CD4-positive, alpha-beta T cell treated with Interleukin-6 at 100 ng/mL for 8 hours (primary cell): ENCODE data around the gene ZCCHC24.

Experiments
- DNase-seq: peaks from one replicate; pipeline ENCODE4 v3.0.0-alpha.2; 2020; ENCODE audit warnings: mixed read lengths, low spot score

Gene ZCCHC24

DNA sequence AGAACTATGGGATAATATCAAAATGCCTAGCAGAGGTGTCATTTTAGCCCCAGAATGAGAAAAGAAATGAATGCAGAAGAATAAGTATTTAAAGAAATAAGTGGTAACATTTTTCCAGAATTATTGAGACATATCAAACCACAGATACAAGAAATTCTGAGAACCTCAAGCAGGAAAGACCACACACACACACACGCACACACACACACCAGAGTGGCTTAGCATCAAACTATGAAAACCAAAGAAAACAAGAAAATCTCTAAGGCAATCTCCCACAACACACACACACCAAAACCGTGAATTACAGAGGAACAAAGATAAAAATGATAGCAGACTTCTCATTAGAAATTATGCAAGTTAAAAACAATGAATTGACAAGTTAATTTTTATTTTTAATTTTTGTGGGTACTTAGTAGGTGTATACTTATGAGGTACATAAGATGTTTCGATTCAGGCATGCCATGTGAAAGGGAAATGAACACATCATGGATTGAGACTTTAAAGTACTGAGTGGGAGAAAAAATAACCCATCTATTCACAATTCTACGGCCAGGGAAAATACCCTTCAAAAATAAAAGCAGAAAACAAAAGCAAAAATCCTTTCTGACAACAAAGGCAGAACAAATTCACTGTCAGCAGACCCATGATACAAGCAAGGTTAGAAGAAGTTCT is 83.6 kb downstream of the ZCCHC24 start:
- no peak for DNase-seq

DNA sequence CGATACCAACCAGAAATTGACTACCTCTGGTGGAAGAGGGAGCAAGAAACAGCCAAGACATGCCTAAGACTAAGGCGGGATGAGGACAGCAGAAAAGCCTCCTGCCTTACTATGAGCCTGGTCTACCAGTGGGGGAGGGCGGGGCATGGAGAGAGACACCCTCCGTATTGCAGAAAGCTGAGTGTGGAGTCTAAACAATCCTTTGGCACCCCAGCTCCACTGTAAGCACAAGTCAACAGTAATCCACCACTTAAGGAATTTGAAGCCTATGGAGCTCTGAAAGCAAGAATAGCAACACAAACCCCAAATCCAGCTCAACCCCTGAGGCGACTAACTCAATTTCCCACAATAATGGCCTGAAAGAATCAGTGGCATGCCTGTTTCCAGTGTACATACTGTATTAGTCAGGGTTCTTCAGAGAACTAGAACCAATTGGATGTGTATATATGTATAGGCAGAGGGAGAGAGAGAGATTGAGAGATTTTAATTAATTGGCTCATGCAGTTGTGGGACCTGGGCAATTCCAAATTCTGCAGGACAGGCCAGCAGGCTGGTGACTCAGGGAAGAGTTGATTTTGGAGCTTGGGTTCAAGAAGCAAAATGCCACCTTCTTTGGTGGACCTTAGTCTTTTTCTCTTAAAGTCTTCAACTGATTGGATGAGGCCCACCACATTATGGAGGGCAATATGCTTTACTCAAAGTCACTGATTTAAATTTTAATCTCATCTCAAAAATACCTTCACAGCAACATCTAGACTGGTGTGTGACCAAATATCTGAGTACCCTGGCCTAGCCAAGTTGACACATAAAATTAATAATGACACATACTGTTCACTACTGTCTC is 84.7 kb downstream of the ZCCHC24 start:
- no peak for DNase-seq

DNA sequence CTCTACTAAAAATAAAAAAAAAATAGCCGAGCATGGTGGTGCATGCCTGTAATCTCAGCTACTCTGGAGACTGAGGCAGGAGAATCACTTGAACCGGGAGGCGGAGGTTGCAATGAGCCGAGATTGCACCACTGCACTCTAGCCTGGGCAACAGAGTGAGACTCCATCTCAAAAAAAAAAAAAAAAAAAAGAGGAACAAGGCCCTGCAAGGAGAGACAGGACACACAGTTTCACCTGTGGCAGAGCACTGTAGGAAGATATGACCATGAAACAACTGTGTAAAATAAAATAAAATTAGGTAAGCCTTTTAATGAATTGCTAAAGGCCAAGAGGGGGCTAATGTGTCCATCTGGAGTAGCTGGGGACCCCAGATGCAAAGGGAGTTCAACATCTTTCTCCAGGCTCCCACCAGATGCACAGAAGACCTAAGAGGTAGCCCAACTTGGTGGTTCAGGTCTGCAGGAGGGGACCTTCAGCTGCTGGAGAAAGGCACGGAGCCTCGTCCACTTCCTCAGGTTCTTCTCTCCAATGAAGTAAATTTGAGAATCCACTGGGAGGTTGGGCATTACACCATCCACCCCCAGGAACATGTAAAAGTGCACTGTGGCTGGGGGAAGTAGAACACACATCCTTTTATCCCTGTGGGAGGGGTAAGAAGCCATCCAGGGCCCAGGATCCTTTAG is 85.5 kb downstream of the ZCCHC24 start:
- DNase-seq: no peak

DNA sequence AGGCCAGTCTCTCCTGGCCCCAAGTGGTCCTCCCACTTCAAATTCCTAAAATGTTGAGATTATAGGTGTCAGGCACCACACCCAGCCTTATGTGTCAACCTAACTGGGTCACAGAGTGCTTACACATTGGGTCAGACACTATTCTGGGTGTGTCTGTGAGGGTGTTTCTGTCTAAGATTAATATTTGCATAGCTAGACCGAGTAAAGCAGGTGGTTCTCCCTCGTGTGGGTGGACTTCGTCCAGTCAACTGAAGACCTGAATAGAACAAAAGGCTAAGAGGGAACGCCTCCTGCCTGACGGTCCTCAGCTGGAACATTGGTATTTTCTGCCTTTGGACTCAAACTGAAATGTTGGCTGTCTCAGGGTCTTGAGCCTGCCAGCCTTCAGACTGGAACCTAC is 86.6 kb downstream of the ZCCHC24 start:
- no peak for DNase-seq

DNA sequence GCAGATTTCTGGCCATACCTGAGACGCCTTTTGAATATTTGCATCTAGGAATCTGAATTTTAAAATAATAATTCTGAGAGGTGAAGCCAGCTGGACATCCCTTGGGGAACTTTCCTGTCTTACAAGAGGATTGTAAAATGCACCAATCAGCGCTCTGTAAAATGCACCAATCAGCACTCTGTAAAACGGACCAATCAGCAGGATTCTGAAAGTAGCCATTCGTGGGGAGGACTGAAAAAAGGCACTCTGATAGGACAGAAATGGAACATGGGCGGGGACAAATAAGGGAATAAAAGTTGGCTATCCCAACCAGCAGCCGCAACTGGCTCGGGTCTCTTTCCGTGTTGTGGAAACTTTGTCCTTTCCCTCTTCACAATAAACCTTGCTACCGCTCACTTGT is 88.2 kb downstream of the ZCCHC24 start:
- DNase-seq: no peak

DNA sequence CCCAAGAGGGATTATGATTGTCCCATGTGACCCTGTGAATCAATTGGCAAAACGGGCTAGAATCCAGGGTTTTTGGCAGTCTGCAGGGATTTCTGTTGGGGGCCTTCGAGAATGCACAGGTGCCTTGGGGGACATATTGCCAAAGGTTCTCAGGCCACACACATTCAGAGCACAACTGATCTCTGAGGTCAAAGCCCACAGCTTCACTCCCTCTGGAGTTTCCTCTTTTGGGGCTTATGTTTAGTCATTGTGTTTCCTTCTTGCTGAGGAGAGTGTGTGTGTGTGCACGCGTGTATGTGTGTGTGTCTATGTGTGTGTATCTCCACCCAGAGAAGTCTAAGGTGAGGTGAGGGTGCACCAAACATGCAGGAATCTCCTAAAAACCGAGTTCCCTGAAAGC is 89.3 kb downstream of the ZCCHC24 start:
- DNase-seq: no peak

DNA sequence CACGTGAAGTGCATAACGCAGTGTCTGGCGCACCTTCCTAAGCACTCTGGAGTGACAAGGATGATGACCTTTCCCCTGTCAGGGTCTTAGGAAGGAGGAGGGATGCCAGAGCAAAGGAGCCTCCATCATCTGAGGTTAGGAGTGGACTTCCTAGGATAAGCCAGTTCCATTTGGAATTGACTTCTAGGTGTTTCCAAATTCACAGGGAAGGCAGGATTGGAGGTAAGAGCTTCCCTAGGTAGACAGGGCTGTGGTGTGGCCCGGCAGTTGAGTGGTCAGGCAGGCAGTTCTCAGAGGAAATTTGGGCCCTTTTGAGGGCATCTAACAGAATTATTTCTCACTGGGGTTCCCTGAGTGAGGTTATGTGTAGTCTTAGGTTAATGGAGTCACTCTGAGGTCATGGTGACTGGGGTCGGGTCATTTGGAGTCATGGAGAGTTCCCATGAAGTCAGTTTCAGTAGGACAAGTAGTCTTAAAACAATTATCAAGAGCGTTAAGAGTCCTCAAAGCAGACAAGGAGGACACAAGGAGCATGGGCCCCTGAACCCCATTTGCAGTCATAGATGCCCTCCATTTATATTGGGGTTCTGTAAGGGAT is 89.9 kb downstream of the ZCCHC24 start:
- DNase-seq: no peak

DNA sequence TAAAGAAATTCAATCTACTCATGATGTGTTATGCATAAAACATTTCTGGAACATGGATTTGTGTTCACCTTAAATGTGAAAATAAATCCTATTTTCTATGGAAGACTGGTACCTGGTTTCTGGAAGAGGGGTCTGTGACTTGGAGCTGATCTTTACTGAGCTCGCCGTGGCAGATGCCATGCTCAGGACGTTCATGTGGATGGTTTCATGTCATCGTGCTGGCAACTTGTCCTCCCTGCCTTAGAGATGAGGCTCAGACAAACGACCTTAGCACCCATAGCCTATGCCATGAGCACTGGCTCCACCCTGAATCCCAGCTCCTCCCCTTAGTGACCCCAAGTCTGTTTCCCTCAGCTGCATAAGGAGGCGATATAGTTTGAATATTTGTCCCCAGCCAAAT is 90.8 kb downstream of the ZCCHC24 start:
- no peak for DNase-seq

DNA sequence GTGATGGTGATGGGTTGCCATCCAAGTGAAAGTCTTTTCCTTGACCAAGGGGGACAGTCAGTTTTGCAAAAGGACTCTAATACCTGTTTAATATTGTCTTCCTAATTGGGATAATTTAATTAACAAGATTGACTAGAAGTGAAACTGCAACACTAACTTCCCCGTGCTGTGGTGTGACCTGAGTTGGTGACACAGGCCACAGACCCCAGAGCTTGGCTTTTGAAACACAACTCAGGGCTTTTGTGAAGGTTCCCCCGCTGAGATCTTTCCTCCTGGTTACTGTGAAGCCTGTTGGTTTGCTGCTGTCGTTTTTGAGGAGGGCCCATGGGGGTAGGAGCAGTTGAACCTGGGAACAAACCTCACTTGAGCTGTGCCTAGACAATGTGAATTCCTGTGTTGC is 91.3 kb downstream of the ZCCHC24 start:
- no peak for DNase-seq

DNA sequence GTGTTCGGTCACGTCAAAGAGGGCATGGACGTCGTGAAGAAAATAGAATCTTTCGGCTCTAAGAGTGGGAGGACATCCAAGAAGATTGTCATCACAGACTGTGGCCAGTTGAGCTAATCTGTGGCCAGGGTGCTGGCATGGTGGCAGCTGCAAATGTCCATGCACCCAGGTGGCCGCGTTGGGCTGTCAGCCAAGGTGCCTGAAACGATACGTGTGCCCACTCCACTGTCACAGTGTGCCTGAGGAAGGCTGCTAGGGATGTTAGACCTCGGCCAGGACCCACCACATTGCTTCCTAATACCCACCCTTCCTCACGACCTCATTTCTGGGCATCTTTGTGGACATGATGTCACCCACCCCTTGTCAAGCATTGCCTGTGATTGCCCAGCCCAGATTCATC is 91.7 kb downstream of the ZCCHC24 start:
- no peak for DNase-seq

DNA sequence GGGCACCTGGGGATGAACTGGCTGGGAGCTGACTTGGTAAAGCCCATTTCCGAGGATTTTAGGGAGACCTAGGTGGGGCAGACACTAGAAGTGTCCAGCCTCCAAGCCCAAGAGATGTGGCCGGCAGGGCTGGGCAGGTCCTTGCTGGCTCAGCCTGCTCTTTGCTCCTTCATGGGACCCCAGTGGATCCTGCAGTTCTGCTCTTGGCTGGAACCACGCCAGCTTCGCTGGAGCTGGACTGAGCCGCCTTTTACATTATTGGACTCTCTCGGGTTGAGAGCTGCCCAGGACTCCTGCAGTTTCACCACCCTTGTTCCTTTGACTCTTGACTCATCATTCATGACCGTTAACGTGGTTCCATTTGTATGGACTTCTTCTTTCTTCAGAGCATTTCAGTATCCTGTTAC is 92.4 kb downstream of the ZCCHC24 start:
- DNase-seq: no peak

DNA sequence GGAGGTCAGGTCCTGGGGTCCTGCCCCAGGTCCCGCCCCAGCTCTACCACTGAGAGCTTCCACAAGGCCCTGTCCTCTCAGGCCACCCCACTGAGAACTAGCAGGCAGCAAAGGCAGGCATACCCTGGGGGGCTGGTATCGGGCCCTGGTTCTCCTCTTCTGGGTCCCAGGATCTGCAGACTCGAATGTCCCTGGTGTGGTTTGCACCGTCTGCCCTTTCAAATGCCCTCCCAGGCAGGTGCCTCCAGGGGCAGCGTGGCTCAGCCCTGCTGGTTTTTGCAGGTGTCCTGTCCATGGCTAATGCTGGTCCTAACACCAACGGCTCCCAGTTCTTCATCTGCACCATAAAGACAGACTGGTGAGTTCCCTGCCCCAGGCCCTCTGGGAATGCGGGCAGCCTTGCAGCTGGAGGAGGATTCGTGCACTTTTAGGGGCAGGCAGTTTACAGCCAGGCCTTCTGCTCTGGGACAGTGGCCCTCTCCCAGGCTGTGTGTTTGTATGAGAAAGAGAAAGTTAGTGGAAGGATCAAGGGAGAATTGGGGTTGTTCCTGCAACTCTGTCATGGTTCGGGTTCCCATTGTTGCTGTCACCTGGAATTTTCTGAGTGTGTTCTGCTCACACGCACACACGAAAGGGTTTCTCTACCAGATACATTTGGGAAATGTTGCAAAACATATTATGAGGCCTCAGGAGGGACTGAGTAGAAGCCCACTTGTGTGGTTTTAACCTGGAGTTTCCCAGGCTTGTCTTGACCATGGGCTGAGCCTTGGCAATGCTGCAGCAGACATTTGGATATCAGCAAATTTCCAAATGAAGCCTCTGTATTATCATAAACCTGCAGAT is 93.2 kb downstream of the ZCCHC24 start:
- no peak for DNase-seq

DNA sequence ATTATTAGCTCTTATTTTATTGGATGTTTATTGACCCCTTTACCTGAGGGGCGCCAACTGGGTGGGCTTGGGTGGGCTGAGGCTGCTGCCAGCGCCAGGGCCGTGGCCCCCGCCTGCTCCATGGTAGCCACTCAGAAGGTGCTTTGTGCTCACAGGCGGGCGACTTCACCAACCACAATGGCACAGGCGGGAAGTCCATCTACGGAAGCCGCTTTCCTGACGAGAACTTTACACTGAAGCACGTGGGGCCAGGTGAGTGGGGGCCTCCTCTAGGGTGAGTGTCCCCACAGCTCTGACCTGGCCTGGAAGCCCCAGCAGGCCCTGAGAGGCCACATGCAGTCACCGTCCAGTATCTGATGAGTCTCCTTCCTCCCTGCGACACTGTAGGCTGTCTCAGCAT is 94.1 kb downstream of the ZCCHC24 start:
- no peak for DNase-seq

DNA sequence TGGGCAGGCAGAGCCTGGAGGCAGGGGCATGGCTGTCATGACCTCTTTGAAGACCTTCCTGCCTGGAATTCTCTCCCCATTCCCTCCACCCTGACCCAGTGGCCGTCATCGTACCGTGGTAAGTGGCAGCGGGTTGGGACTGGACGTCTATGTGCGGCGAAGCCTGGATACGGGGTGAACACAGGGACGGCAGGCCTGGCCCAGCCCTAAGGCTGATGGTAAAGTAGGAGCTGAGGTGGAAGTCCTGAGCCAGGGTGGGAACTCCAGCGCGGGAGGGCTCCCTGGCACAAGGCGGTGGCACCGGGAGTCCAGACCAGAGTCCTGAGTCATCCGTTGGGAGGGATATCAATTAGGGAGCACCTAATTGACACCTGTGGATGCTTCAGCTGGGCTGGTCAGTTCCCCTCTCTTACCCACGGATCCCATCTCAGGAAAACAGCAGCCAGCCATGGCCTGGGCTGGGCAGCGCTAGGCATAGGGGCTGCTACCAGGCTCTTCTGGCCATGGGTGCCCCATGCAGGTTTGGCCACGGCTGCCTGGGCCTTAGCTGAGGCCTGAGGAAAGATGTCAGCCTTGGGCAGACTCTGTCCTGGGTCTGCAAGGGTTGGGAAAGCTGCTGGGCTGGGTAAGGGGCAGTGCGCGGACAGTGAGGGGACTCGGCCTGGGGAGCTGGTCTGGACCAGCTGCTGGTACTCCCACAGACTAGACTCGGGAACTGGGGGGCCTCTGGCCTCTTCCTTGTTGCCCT is 94.8 kb downstream of the ZCCHC24 start:
- no peak for DNase-seq

DNA sequence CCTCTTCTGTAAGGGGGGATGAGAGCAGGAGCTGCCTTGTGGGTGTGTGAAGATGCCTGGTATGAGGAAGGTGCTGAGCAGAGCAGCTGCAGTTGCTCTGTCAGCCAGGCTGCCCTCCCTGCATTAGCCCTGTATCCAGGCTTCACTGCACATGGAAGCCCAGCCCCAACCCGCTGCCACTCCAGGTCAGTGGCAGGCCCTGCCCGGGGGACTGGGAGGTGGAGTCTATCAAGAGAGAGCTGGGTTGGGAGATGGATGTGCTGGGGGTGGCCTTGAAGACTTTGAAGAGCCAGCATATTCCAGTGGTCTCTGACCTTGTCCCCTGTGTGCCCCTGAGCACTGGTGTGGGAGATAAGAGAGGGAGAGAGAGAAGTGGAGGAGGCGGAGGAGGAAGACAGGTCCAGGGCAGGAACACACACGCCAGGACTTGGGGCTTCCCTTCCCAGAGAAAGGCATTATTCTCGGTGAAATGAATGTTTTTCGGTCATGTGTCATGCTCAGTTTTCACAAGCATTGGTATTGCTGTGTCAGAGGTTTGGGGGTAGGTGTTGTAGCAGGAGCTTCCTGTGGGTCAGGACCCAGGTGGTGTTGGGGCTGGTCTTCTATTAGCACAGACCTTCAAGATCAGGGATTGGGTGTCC is 95.5 kb downstream of the ZCCHC24 start:
- no peak for DNase-seq

DNA sequence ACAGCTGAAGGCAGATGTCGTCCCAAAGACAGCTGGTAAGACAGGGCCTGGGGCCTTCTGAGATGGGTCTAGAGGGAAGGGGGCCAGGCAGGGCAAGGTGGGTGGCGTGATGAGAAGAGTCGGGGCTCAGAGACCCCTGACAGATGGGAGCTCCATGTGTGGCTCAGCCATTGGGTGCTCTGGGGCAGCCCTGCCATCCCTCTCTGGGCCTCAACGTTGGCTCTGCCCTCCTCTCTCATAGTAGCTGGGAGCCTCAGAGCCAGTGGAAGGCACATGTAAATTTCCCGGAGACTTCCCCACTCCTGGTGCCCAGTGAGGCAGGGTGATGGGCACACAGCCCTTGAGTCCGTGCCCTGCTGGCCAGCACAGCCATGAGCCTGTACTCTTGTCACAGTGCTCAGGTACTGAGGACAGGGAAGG is 96.3 kb downstream of the ZCCHC24 start:
- no peak for DNase-seq

DNA sequence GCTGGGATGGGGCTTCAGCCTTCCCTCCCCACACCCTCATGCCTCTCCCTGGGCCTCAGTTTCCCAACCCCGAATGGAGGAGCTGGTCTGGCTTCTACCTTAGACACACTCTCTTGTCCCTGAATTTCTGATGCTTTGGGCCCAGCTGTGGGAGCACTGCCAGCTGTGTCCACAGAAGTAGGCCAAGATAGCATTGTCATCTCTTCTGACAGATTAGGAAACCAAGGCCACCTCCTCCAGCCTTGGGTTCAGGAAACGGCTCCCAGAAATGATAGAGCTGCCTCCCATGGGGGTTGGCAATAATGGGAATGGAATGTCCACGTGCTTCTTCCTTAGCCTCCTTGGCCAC is 96.8 kb downstream of the ZCCHC24 start:
- no peak for DNase-seq

DNA sequence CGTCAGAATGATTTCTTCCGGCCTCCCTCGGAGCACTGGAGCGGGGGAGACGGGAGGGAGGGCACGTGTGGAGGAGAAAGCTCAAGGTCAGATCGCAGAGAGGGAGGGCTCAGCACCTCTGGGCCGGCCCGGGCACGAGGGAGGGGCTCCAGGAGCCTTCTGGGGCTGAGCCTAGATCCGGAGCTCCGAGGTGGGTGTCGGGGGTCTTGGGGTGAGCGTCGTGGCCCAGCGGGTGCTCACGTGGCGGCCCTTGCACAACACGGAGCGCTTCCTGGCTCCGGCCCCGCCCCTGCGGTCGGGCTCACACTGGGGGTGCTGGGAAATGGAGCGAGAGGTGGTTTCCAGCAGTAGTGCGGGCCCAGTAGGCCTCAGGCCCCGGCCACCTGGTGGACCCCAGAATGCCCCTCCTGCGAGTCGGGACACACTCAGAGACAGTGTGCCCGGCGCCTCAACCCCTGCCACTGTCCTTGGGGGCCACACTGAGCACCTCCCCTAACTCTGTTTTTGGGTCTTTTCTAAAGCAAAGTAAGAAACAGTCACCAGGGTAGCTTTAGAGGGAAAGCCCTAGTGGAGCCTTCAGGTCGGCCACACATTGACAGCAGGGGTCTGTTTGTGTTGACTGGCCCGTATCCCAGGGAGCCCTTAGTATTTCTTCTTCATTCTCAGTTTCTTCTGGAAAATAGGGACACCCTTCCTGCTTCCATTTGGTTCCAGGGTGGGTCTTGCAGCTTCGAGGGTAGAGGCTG is 97.4 kb downstream of the ZCCHC24 start:
- peak; percentile 76 for DNase-seq

DNA sequence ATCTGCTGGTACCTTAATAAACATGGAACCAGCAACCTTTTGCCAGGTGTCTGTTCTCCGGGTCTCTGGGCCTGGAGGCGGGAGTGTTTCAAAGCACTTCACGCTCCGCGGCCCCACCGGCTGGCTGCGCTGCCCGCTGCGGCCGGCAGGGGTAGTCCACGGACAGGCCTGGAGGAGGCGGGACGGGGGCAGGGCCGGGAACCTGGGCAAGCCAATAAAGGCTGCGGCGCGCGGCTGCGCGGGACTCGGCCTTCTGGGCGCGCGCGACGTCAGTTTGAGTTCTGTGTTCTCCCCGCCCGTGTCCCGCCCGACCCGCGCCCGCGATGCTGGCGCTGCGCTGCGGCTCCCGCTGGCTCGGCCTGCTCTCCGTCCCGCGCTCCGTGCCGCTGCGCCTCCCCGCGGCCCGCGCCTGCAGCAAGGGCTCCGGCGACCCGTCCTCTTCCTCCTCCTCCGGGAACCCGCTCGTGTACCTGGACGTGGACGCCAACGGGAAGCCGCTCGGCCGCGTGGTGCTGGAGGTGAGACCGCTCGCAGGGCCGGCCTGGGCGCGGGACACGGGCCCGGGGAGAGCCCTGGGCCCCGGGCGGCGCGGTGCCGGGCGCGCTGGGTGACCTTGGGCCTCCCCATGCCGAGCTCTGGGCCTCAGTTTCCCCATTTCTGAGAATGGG is 98.1 kb downstream of the ZCCHC24 start, which contains the start of gene PPIF:
PPIF (plus strand) TSS at position 244 of the 668 bp plus-strand sequence; CDS start at position 324, 80 bp downstream.
- peak; percentile 92 for DNase-seq
